ENCODE measurements around the gene SOWAHA. TPM values are rescaled to one million over a fixed set of nuclear protein-coding genes. Genes with fewer than 3 reads are reported as not detected.
"Not testable (repeated sequence)": the region's sequence is repeated elsewhere in the genome, so short reads cannot be mapped to it uniquely, and the experiment has no call there.

SOWAHA gene
- total and polyA plus RNA-seq, 2 experiments from 2014 or later = not detected

- Histone ChIP-seq H3K27ac (no peak overlapping the region), H3K27me3 (replicated peaks; ENCODE audit: insufficient read depth) (no peaks in the 10 kb centered on the region), H3K36me3 (ENCODE audit: low read depth) (no peaks in the 10 kb centered on the region), H3K9me2 (ENCODE audit: insufficient read depth) (no peaks in the 10 kb centered on the region), H4K20me1 (ENCODE audit: insufficient read depth) (no peaks in the 10 kb centered on the region), H3K4me1 (ENCODE audit: insufficient read depth) (0 out of 2 replicates have a peak, but pooled peaks cover 4% of the 10 kb centered on the region), H3K9me3 (ENCODE audit: low read depth) (no peaks in the 10 kb centered on the region), H3K4me2 (ENCODE audit: unreplicated experiment) (no peak overlapping the region), H3F3A (ENCODE audit: insufficient read depth) (no peaks in the 10 kb centered on the region), H2AFZ (no peak overlapping the region), H3K9ac (no peak overlapping the region), H3K4me3 (no peak overlapping the region), H3K79me2 (ENCODE audit: insufficient read depth) (no peaks in the 10 kb centered on the region)
- WGBS, 2 experiments (ENCODE audit: low coverage in 1 of 2, low lambda C conversion rate in 2 of 2, missing lambda C conversion rate in 2 of 2) = 38 to 46% methylated on average over 1 of the region's 1 CpG
- no peak for TF ChIP-seq EZH2 (IDR thresholded peaks at IDR 0.05; ENCODE audit: insufficient read depth, poor library complexity, severe bottlenecking)
- no peak for TF ChIP-seq EZH2phosphoT487 (IDR thresholded peaks at IDR 0.05; ENCODE audit: insufficient read depth, low read depth)
- in situ Hi-C loops (cut with MboI) = no loop called here
- no peak for DNase-seq
These were observed 40.7 kb downstream of the SOWAHA start for GRCh38 chr5:132853790-132854189.

- 19 to 22% methylated on average over 3 of the region's 3 CpGs for WGBS, 2 experiments (ENCODE audit: low coverage in 1 of 2, low lambda C conversion rate in 2 of 2, missing lambda C conversion rate in 2 of 2)
- H3K79me2 ChIP-seq (ENCODE audit: insufficient read depth) = no peaks in the 10 kb centered on the region
- H3K9me2 ChIP-seq (ENCODE audit: insufficient read depth) = no peaks in the 10 kb centered on the region
- H3K36me3 ChIP-seq (ENCODE audit: low read depth) = no peaks in the 10 kb centered on the region
- no peaks in the 10 kb centered on the region for H3K27me3 ChIP-seq (replicated peaks; ENCODE audit: insufficient read depth)
- 0 out of 2 replicates have a peak, but pooled peaks cover 4% of the 10 kb centered on the region for H3K4me1 ChIP-seq (ENCODE audit: insufficient read depth)
- H2AFZ ChIP-seq = no peak overlapping the region
- TF ChIP-seq EZH2phosphoT487 (IDR thresholded peaks at IDR 0.05; ENCODE audit: insufficient read depth, low read depth) = no peak
- TF ChIP-seq EZH2 (IDR thresholded peaks at IDR 0.05; ENCODE audit: insufficient read depth, poor library complexity, severe bottlenecking) = no peak
- no peaks in the 10 kb centered on the region for H3F3A ChIP-seq (ENCODE audit: insufficient read depth)
- no peak overlapping the region for H3K9ac ChIP-seq
- no peak overlapping the region for H3K4me3 ChIP-seq
- H4K20me1 ChIP-seq (ENCODE audit: insufficient read depth) = no peaks in the 10 kb centered on the region
- no peak overlapping the region for H3K4me2 ChIP-seq (ENCODE audit: unreplicated experiment)
- H3K9me3 ChIP-seq (ENCODE audit: low read depth) = no peaks in the 10 kb centered on the region
- in situ Hi-C loops (cut with MboI) = no loop called here
- H3K27ac ChIP-seq = no peak overlapping the region
- DNase-seq = peak; percentile 28
These were observed 41.2 kb downstream of the SOWAHA start for GRCh38 chr5:132854301-132854700.

- DNase-seq; H3K4me2 ChIP-seq (ENCODE audit: unreplicated experiment); H4K20me1 ChIP-seq (ENCODE audit: insufficient read depth); H3K4me1 ChIP-seq (ENCODE audit: insufficient read depth); H3K36me3 ChIP-seq (ENCODE audit: low read depth); in situ Hi-C loops (cut with MboI); H3K79me2 ChIP-seq (ENCODE audit: insufficient read depth); H3K4me3 ChIP-seq; H3K9me3 ChIP-seq (ENCODE audit: low read depth); H3F3A ChIP-seq (ENCODE audit: insufficient read depth); H3K27ac ChIP-seq; H3K27me3 ChIP-seq (replicated peaks; ENCODE audit: insufficient read depth); H3K9ac ChIP-seq; H3K9me2 ChIP-seq (ENCODE audit: insufficient read depth); H2AFZ ChIP-seq: not testable (repeated sequence)
- 85 to 92% methylated on average over 5 of the region's 5 CpGs for WGBS, 2 experiments (ENCODE audit: low coverage in 1 of 2, low lambda C conversion rate in 2 of 2, missing lambda C conversion rate in 2 of 2)
These were observed 41.9 kb downstream of the SOWAHA start for GRCh38 chr5:132854992-132855391.

GRCh38 chr5:132856011-132856410 is 42.9 kb downstream of the SOWAHA start:
- in situ Hi-C loops (cut with MboI) = no loop called here
- no peak overlapping the region for H3K9ac ChIP-seq
- WGBS, 2 experiments (ENCODE audit: low coverage in 1 of 2, low lambda C conversion rate in 2 of 2, missing lambda C conversion rate in 2 of 2) = 51 to 60% methylated on average over 3 of the region's 3 CpGs
- DNase-seq = no peak
- no peak overlapping the region for H3K4me3 ChIP-seq
- H3K4me1 ChIP-seq (ENCODE audit: insufficient read depth) = 0 out of 2 replicates have a peak, but pooled peaks cover 4% of the 10 kb centered on the region
- no peaks in the 10 kb centered on the region for H3K79me2 ChIP-seq (ENCODE audit: insufficient read depth)
- H3K9me3 ChIP-seq (ENCODE audit: low read depth) = no peaks in the 10 kb centered on the region
- H2AFZ ChIP-seq = no peak overlapping the region
- H3K36me3 ChIP-seq (ENCODE audit: low read depth) = no peaks in the 10 kb centered on the region
- H4K20me1 ChIP-seq (ENCODE audit: insufficient read depth) = no peaks in the 10 kb centered on the region
- H3K27ac ChIP-seq = no peak overlapping the region
- no peaks in the 10 kb centered on the region for H3K27me3 ChIP-seq (replicated peaks; ENCODE audit: insufficient read depth)
- no peak overlapping the region for H3K4me2 ChIP-seq (ENCODE audit: unreplicated experiment)
- H3F3A ChIP-seq (ENCODE audit: insufficient read depth) = no peaks in the 10 kb centered on the region
- TF ChIP-seq EZH2 (IDR thresholded peaks at IDR 0.05; ENCODE audit: insufficient read depth, poor library complexity, severe bottlenecking) (no peak), EZH2phosphoT487 (IDR thresholded peaks at IDR 0.05; ENCODE audit: insufficient read depth, low read depth) (no peak)
- no peaks in the 10 kb centered on the region for H3K9me2 ChIP-seq (ENCODE audit: insufficient read depth)

GRCh38 chr5:132859889-132860437 is 46.9 kb downstream of the SOWAHA start:
- Histone ChIP-seq H3K4me2 (ENCODE audit: unreplicated experiment) (no peak overlapping the region), H3K4me1 (ENCODE audit: insufficient read depth) (no peaks in the 10 kb centered on the region), H3K27ac (no peak overlapping the region), H3K79me2 (ENCODE audit: insufficient read depth) (no peaks in the 10 kb centered on the region), H3K9me2 (ENCODE audit: insufficient read depth) (no peaks in the 10 kb centered on the region), H3K36me3 (ENCODE audit: low read depth) (no peaks in the 10 kb centered on the region), H3K9me3 (ENCODE audit: low read depth) (no peaks in the 10 kb centered on the region), H2AFZ (no peak overlapping the region), H3K4me3 (no peak overlapping the region), H3K27me3 (replicated peaks; ENCODE audit: insufficient read depth) (no peaks in the 10 kb centered on the region), H3F3A (ENCODE audit: insufficient read depth) (no peaks in the 10 kb centered on the region), H4K20me1 (ENCODE audit: insufficient read depth) (no peaks in the 10 kb centered on the region), H3K9ac (no peak overlapping the region)
- TF ChIP-seq EZH2phosphoT487 (IDR thresholded peaks at IDR 0.05; ENCODE audit: insufficient read depth, low read depth) (no peak), EZH2 (IDR thresholded peaks at IDR 0.05; ENCODE audit: insufficient read depth, poor library complexity, severe bottlenecking) (no peak)
- no peak for DNase-seq
- WGBS, 2 experiments (ENCODE audit: low coverage in 1 of 2, low lambda C conversion rate in 2 of 2, missing lambda C conversion rate in 2 of 2) = 75 to 95% methylated on average over 2 of the region's 2 CpGs
- in situ Hi-C loops (cut with MboI) = no loop called here

Measured in GM23248 (cell line).